ENCODE data around the gene PDZD8.

DNA sequence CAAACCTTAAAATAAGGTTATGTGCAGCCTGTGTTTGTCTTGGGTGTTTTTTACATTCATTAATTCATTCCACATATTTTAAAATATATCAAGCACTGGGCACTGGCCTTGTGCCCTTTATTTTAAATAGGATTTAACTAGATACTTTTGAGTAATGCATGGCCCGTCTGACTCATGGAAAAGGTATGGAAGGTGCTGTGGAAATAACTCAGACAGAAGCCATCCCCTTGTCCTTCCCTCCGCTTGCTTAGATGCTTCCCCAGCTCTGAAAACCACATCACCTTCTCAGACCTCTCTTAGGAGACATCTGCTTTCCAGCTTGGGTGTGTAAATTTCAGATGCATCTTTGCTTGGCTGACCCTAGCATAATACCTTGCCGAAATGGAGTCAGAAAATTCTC is 103.8 kb downstream of the PDZD8 start:
- TF ChIP-seq, protein P1, sequence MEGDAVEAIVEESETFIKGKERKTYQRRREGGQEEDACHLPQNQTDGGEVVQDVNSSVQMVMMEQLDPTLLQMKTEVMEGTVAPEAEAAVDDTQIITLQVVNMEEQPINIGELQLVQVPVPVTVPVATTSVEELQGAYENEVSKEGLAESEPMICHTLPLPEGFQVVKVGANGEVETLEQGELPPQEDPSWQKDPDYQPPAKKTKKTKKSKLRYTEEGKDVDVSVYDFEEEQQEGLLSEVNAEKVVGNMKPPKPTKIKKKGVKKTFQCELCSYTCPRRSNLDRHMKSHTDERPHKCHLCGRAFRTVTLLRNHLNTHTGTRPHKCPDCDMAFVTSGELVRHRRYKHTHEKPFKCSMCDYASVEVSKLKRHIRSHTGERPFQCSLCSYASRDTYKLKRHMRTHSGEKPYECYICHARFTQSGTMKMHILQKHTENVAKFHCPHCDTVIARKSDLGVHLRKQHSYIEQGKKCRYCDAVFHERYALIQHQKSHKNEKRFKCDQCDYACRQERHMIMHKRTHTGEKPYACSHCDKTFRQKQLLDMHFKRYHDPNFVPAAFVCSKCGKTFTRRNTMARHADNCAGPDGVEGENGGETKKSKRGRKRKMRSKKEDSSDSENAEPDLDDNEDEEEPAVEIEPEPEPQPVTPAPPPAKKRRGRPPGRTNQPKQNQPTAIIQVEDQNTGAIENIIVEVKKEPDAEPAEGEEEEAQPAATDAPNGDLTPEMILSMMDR (IDR thresholded peaks at IDR 0.05) = no peak
- TF ChIP-seq EP300 (IDR thresholded peaks at IDR 0.05) (no peak), POLR2A (IDR thresholded peaks at IDR 0.05) (no peak), POLR2AphosphoS5 (IDR thresholded peaks at IDR 0.05) (no peak)
